ENCODE results near the gene AKR1E2.

GRCh38 chr10:4822208-4822607, 3.8 kb upstream of the AKR1E2 start:
- TF ChIP-seq EP300 (IDR thresholded peaks at IDR 0.05): no peak
- no peak for TF ChIP-seq CTCF (IDR thresholded peaks at IDR 0.05)

All from stomach (tissue), 4 donors.